PFSK-1 (cell line): ENCODE data around the gene JCHAIN.

ENCODE experiments used
- FOXP2 ChIP-seq: optimal IDR thresholded peaks from 2 replicates; pipeline ENCODE3; 2011; ENCODE audit warnings: borderline replicate concordance, control low read depth, inconsistent platforms; ENCODE audit not compliant: insufficient read depth; ENCODE audit errors: extremely low read length, extremely low read depth
- POLR2AphosphoS5 ChIP-seq: IDR thresholded peaks from 2 replicates; pipeline ENCODE4 v1.6.1; 2012; ENCODE audit warnings: low read depth, mild to moderate bottlenecking, control low read depth, low read length, moderate library complexity
- REST ChIP-seq, 2 experiments: IDR thresholded peaks; 2 replicates each; pipeline versions ENCODE4 v1.6.1 to v1.8.0; 2011 to 2012; ENCODE audit warnings: low read depth in 2 of 2, low read length in 2 of 2, control low read depth in 1 of 2, inconsistent platforms in 1 of 2, mild to moderate bottlenecking in 1 of 2, moderate library complexity in 1 of 2; ENCODE audit not compliant: insufficient read depth in 1 of 2
- SIN3A ChIP-seq: IDR thresholded peaks from 2 replicates; pipeline ENCODE4 v1.6.1; 2012; ENCODE audit warnings: mild to moderate bottlenecking, low read length, moderate library complexity, borderline replicate concordance; ENCODE audit not compliant: insufficient read depth
- TAF1 ChIP-seq: IDR thresholded peaks from 2 replicates; pipeline ENCODE4 v1.6.1; 2012; ENCODE audit warnings: low read length, control low read depth, borderline replicate concordance; ENCODE audit not compliant: insufficient read depth

JCHAIN gene

GRCh38 chr4:70687821-70688794 is 21.8 kb upstream of the JCHAIN start, which contains the start of gene UTP3:
Gene UTP3, plus strand, starts transcription at chr4:70688532. Its CDS starts 146 bp downstream, at chr4:70688678.
- TF ChIP-seq SIN3A = peak; percentile 92; the same call in 1 of the 2 replicates
- peak; percentile 77; the same call in 1 of the 2 replicates for TF ChIP-seq TAF1
- TF ChIP-seq FOXP2 = peak; percentile 71
- TF ChIP-seq REST (IDR thresholded peaks at IDR 0.05; ENCODE audit: insufficient read depth in 1 of 2, low read depth in 2 of 2, low read length in 2 of 2) = 0 out of 4 replicates have a peak, but pooled peaks of 1 of the 2 experiments have one; percentile 15
- peak; percentile 84 for TF ChIP-seq POLR2AphosphoS5

GRCh38 chr4:70687392-70687791 is 21.1 kb upstream of the JCHAIN start:
- no peak for TF ChIP-seq SIN3A
- no peak for TF ChIP-seq FOXP2
- TF ChIP-seq TAF1 = no peak
- TF ChIP-seq REST (IDR thresholded peaks at IDR 0.05; ENCODE audit: insufficient read depth in 1 of 2, low read depth in 2 of 2, low read length in 2 of 2) = no peak
- no peak for TF ChIP-seq POLR2AphosphoS5

- TF ChIP-seq FOXP2 (no peak), POLR2AphosphoS5 (no peak), REST (IDR thresholded peaks at IDR 0.05; ENCODE audit: insufficient read depth in 1 of 2, low read depth in 2 of 2, low read length in 2 of 2) (no peak), TAF1 (no peak), SIN3A (no peak)
Measured at GRCh38 chr4:70681704-70682103, 15.4 kb upstream of the JCHAIN start.

GRCh38 chr4:70680934-70681333 is 14.6 kb upstream of the JCHAIN start:
- no peak for TF ChIP-seq SIN3A
- no peak for TF ChIP-seq POLR2AphosphoS5
- TF ChIP-seq REST (IDR thresholded peaks at IDR 0.05; ENCODE audit: insufficient read depth in 1 of 2, low read depth in 2 of 2, low read length in 2 of 2) = no peak
- TF ChIP-seq TAF1 = no peak
- no peak for TF ChIP-seq FOXP2
